GM12878 (cell line): ENCODE data around the gene NBEAL1. TPM values are rescaled to one million over a fixed set of nuclear protein-coding genes. Genes with fewer than 3 reads are reported as not detected.

Experiments used
- ATF2 ChIP-seq: IDR thresholded peaks from 2 replicates; pipeline ENCODE4 v1.6.1; 2012; ENCODE audit warnings: low read length, inconsistent platforms
- ATF3 ChIP-seq: IDR thresholded peaks from 2 replicates; pipeline ENCODE4 v1.6.1; 2011; ENCODE audit warnings: low read depth, mild to moderate bottlenecking, low read length, moderate library complexity, borderline replicate concordance; ENCODE audit errors: extremely low read depth
- BCL3 ChIP-seq: IDR thresholded peaks from 2 replicates; pipeline ENCODE4 v1.6.1; 2011; ENCODE audit warnings: borderline replicate concordance, low read depth, mild to moderate bottlenecking, moderate library complexity, low read length; ENCODE audit not compliant: insufficient read depth, poor library complexity, severe bottlenecking
- BHLHE40 ChIP-seq, 2 experiments: fragments of 450-650 bp in 1 of 2; IDR thresholded peaks; 2 replicates each; pipeline ENCODE4 v1.6.1; 2011 to 2017; ENCODE audit warnings: low read depth in 2 of 2, borderline replicate concordance in 1 of 2, improper control_type of control experiment in 1 of 2, low read length in 1 of 2, mild to moderate bottlenecking in 1 of 2
- CBFB ChIP-seq: IDR thresholded peaks from 2 replicates; pipeline ENCODE4 v1.6.1; 2016; ENCODE audit warnings: antibody characterized with exemption, low read depth
- CBX3 ChIP-seq: fragments of 200-600 bp; sonication (generic); IDR thresholded peaks from 2 replicates; pipeline ENCODE4 v1.6.1; 2016; ENCODE audit warnings: low read depth, borderline replicate concordance
- CHD4 ChIP-seq: fragments of 200-600 bp; sonication (generic); IDR thresholded peaks from 2 replicates; pipeline ENCODE4 v1.6.1; 2016; ENCODE audit warnings: mild to moderate bottlenecking
- FOXM1 ChIP-seq: IDR thresholded peaks from 2 replicates; pipeline ENCODE4 v1.6.1; 2012; ENCODE audit warnings: low read depth, mild to moderate bottlenecking, inconsistent platforms, low read length, moderate library complexity
- JUNB ChIP-seq: IDR thresholded peaks from 2 replicates; pipeline ENCODE4 v1.6.1; 2016; ENCODE audit warnings: antibody characterized with exemption, mild to moderate bottlenecking
- KAT2A ChIP-seq: conservative IDR thresholded peaks from 2 replicates; pipeline ENCODE4 v1.6.1; 2011; ENCODE audit warnings: low read depth, low read length; ENCODE audit not compliant: control insufficient read depth
- LARP7 ChIP-seq: fragments of 450-650 bp; IDR thresholded peaks from 2 replicates; pipeline ENCODE4 v1.6.1; 2017; ENCODE audit warnings: mild to moderate bottlenecking
- NFYA ChIP-seq: IDR thresholded peaks from 2 replicates; pipeline ENCODE4 v1.6.1; 2011; ENCODE audit warnings: low read depth, mild to moderate bottlenecking, low read length, improper control_type of control experiment, borderline replicate concordance
- NRF1 ChIP-seq: conservative IDR thresholded peaks from 2 replicates; pipeline ENCODE4 v1.6.1; 2011; ENCODE audit warnings: mild to moderate bottlenecking, low read depth, low read length, improper control_type of control experiment
- PAX5 ChIP-seq: IDR thresholded peaks from 2 replicates; pipeline ENCODE4 v1.6.1; 2011; ENCODE audit warnings: low read depth, low read length, borderline replicate concordance
- POLR2AphosphoS5 ChIP-seq: IDR thresholded peaks from 2 replicates; pipeline ENCODE4 v1.6.1; 2011; ENCODE audit warnings: mild to moderate bottlenecking, low read length, inconsistent platforms
- RCOR1 ChIP-seq: conservative IDR thresholded peaks from 2 replicates; pipeline ENCODE4 v1.6.1; 2012; ENCODE audit warnings: low read depth, low read length, improper control_type of control experiment
- TCF7 ChIP-seq: IDR thresholded peaks from 2 replicates; pipeline ENCODE4 v1.6.1; 2014; ENCODE audit warnings: antibody characterized with exemption, borderline replicate concordance
- YBX1 ChIP-seq: fragments of 450-650 bp; IDR thresholded peaks from 2 replicates; pipeline ENCODE4 v1.6.1; 2016; ENCODE audit warnings: antibody characterized with exemption
- ZNF384 ChIP-seq: IDR thresholded peaks from 2 replicates; pipeline ENCODE4 v1.6.1; 2012; ENCODE audit warnings: low read depth, mild to moderate bottlenecking, low read length, improper control_type of control experiment, borderline replicate concordance
- polyA plus RNA-seq, 11 experiments: library from polyadenylated mRNA; depleted of rRNA in 4 of 11; unstranded in 6 of 11; stranded (reverse) in 5 of 11; fragments of >200 nt; fragmentation: Nextera tagmentation in 4 of 11; fragmentation: Illumina TruSeq in 1 of 11; extraction: Ambion mirVana in 4 of 11; extraction: Trizol in 1 of 11; gene quantifications; 1 replicate in 1 of 11; 2 replicates in 10 of 11; pipeline versions ENCODE4 v1.2.1 to v1.2.3, GENCODE V29; 2011 to 2016; ENCODE audit warnings: inconsistent platforms in 2 of 11, missing spikeins in 2 of 11, low read depth in 1 of 11
- total RNA-seq, 4 experiments: library from RNA; depleted of rRNA in 3 of 4; stranded (reverse); fragments of >200 nt in 3 of 4; fragmentation: Illumina TruSeq in 1 of 4; extraction: Trizol in 1 of 4; gene quantifications; 2 replicates each; pipeline versions ENCODE4 v1.2.1 to v1.2.3, GENCODE V29; 2013 to 2021
- TF ChIP-seq, protein P1 (sequence below): fragments of 150-350 bp; IDR thresholded peaks from 2 replicates; pipeline ENCODE4 v1.6.1; 2016; ENCODE audit warnings: low read depth, low read length
- TF ChIP-seq, protein P2 (sequence below): fragments of 450-650 bp; IDR thresholded peaks from 2 replicates; pipeline ENCODE4 v1.6.1; 2016; ENCODE audit warnings: mild to moderate bottlenecking

NBEAL1 gene
- total and polyA plus RNA-seq, 10 of the 15 experiments (the other 5 are each of a cell fraction or from before 2014, with no cell fraction given) = 1.9 to 16.1 (median 7.2) TPM

DNA sequence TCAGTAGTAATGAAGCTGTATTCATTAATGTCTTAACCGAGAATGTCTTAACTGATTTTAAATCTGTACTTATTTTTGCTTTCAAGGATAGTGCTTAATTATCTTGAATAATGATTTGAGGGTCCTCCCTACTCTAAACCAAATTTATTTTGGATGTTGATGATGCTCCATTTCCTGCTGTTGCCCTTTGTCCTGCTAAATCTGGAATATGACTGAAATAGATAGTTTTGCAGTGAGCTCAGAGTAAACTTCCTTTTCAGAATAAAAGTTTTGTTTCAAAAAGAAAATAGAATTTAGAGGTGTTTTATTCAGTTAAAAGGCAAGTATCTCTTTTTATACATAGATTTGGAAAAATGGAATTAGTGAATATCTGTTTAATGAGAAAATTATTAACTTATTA, 8.1 kb downstream of the NBEAL1 start (continued):
- TF ChIP-seq ZNF384 (no peak), ATF3 (no peak), CBX3 (no peak), JUNB (peak; percentile 74), BCL3 (no peak), NFYA (no peak), RCOR1 (no peak), FOXM1 (no peak), NRF1 (no peak), CHD4 (no peak), POLR2AphosphoS5 (no peak), PAX5 (no peak), CBFB (no peak), ATF2 (0 out of 2 replicates have a peak, but pooled peaks have one; percentile 44), TCF7 (no peak), BHLHE40 (IDR thresholded peaks at IDR 0.05; ENCODE audit: borderline replicate concordance in 1 of 2, low read depth in 2 of 2, low read length in 1 of 2) (no peak), KAT2A (no peak), YBX1 (no peak), LARP7 (no peak)
- TF ChIP-seq, protein P1, sequence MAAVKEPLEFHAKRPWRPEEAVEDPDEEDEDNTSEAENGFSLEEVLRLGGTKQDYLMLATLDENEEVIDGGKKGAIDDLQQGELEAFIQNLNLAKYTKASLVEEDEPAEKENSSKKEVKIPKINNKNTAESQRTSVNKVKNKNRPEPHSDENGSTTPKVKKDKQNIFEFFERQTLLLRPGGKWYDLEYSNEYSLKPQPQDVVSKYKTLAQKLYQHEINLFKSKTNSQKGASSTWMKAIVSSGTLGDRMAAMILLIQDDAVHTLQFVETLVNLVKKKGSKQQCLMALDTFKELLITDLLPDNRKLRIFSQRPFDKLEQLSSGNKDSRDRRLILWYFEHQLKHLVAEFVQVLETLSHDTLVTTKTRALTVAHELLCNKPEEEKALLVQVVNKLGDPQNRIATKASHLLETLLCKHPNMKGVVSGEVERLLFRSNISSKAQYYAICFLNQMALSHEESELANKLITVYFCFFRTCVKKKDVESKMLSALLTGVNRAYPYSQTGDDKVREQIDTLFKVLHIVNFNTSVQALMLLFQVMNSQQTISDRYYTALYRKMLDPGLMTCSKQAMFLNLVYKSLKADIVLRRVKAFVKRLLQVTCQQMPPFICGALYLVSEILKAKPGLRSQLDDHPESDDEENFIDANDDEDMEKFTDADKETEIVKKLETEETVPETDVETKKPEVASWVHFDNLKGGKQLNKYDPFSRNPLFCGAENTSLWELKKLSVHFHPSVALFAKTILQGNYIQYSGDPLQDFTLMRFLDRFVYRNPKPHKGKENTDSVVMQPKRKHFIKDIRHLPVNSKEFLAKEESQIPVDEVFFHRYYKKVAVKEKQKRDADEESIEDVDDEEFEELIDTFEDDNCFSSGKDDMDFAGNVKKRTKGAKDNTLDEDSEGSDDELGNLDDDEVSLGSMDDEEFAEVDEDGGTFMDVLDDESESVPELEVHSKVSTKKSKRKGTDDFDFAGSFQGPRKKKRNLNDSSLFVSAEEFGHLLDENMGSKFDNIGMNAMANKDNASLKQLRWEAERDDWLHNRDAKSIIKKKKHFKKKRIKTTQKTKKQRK = no peak
- TF ChIP-seq, protein P2, sequence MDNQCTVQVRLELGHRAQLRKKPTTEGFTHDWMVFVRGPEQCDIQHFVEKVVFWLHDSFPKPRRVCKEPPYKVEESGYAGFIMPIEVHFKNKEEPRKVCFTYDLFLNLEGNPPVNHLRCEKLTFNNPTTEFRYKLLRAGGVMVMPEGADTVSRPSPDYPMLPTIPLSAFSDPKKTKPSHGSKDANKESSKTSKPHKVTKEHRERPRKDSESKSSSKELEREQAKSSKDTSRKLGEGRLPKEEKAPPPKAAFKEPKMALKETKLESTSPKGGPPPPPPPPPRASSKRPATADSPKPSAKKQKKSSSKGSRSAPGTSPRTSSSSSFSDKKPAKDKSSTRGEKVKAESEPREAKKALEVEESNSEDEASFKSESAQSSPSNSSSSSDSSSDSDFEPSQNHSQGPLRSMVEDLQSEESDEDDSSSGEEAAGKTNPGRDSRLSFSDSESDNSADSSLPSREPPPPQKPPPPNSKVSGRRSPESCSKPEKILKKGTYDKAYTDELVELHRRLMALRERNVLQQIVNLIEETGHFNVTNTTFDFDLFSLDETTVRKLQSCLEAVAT = no peak
